ENCODE data around the gene FEV.

The FEV gene

GRCh38 chr2:218985021-218985324 is at the start of gene FEV:
Gene FEV, minus strand, starts transcription at chr2:218985184. Its CDS starts 109 bp downstream, at chr2:218985075.
- DNase-seq: peak; percentile 63 to 79

- DNase-seq: no peak
These were observed 47.2 kb upstream of the FEV start for GRCh38 chr2:219032051-219032745.

GRCh38 chr2:219031005-219031738 is 46.2 kb upstream of the FEV start:
- no peak for DNase-seq

GRCh38 chr2:219030177-219030940 is 45.4 kb upstream of the FEV start:
- no peak for DNase-seq

- DNase-seq: peak; percentile 37 to 88
These were observed 44.8 kb upstream of the FEV start for GRCh38 chr2:219029829-219030165.

- no peak for DNase-seq
These were observed 44.2 kb upstream of the FEV start for GRCh38 chr2:219028996-219029828.

GRCh38 chr2:219028141-219028540 is 43.2 kb upstream of the FEV start:
- no peak for DNase-seq

- no peak for DNase-seq
These were observed 42.6 kb upstream of the FEV start for GRCh38 chr2:219027511-219028055.

GRCh38 chr2:219026946-219027345 is 42.0 kb upstream of the FEV start:
- no peak for DNase-seq

- DNase-seq: no peak
These were observed 40.9 kb upstream of the FEV start for GRCh38 chr2:219025637-219026585.

- DNase-seq: no peak
These were observed 39.1 kb upstream of the FEV start for GRCh38 chr2:219024059-219024458.

- no peak for DNase-seq
These were observed 38.1 kb upstream of the FEV start for GRCh38 chr2:219023045-219023605.

GRCh38 chr2:219022616-219023015 is 37.6 kb upstream of the FEV start:
- no peak for DNase-seq

GRCh38 chr2:219022041-219022440 is 37.1 kb upstream of the FEV start:
- no peak for DNase-seq

- no peak for DNase-seq
These were observed 36.6 kb upstream of the FEV start for GRCh38 chr2:219021591-219021990.

- DNase-seq: no peak
These were observed 35.8 kb upstream of the FEV start for GRCh38 chr2:219020604-219021365.

- no peak for DNase-seq
These were observed 34.5 kb upstream of the FEV start for GRCh38 chr2:219019436-219019835.

GRCh38 chr2:219018726-219019125 is 33.7 kb upstream of the FEV start:
- no peak for DNase-seq

GRCh38 chr2:219018286-219018685 is 33.3 kb upstream of the FEV start:
- DNase-seq: no peak

GRCh38 chr2:219017201-219017931 is 32.4 kb upstream of the FEV start:
- DNase-seq: no peak
